LNCAP (cell line): Measurements from ENCODE around the gene CBX1.

Experiments
- TF ChIP-seq, protein P1 (sequence below): fragments of 450-650 bp; IDR thresholded peaks from 2 replicates; pipeline ENCODE4 v1.5.1; 2017; ENCODE audit warnings: mild to moderate bottlenecking

CBX1 gene

DNA sequence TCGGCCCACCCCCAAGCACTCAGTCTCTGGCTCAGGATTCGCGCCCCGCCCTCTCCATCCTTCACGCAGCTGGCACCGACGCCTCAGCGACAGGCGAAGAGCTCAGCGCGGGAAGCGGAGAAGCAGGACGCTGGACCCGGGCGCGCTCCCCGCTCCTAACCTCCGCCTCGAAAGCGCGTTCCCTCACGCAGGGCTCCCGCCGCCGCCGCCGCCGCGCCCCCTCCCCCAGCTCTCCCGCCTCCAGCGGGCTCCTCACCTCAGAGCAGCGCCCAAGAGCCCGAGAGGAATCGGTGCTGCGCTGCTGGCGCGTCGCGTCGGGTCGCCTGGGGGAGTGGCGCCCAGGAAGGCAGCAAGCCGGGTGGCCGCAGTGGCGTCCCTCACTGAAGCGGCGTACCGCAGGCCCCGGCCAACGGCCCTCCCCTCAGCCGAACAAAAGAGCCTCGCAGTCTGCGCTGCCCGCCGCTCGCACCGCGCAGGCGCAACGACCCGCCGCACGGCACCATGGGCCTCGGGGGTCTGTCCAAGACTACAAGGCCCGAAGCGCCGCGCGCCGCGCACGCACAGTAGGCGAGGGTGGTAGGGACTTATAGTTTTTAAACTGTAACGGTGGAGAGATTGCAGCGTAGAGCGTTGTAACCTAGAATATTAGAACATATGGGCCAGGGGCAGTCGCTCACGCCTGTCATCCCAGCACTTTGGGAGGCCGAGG, at the start of gene CBX1:
Gene CBX1 (minus strand): TSS at position 467 of the 709 bp plus-strand sequence. CDS start 24,474 bp downstream, outside the sequence.
- TF ChIP-seq, protein P1, sequence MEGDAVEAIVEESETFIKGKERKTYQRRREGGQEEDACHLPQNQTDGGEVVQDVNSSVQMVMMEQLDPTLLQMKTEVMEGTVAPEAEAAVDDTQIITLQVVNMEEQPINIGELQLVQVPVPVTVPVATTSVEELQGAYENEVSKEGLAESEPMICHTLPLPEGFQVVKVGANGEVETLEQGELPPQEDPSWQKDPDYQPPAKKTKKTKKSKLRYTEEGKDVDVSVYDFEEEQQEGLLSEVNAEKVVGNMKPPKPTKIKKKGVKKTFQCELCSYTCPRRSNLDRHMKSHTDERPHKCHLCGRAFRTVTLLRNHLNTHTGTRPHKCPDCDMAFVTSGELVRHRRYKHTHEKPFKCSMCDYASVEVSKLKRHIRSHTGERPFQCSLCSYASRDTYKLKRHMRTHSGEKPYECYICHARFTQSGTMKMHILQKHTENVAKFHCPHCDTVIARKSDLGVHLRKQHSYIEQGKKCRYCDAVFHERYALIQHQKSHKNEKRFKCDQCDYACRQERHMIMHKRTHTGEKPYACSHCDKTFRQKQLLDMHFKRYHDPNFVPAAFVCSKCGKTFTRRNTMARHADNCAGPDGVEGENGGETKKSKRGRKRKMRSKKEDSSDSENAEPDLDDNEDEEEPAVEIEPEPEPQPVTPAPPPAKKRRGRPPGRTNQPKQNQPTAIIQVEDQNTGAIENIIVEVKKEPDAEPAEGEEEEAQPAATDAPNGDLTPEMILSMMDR: no peak

DNA sequence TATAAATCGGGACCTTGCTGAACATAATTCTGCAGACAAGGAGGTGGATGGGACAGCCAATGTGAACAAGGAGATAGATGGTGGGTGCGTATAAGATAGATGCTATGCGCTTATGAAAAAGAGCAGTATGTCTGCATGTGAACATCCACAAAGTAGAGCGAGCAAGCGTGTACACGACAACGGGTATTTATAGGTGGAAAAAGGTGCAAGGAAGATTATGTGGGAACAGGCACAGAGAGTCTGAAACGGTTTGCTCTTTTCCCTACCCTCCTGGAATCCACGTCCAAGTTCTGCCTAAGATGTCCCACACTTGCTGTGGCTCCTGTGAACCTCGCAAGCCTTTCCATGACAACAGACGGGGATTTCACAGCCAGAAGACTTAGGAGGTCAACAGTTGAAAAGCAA, 49.3 kb upstream of the CBX1 start:
- TF ChIP-seq, protein P1: no peak

DNA sequence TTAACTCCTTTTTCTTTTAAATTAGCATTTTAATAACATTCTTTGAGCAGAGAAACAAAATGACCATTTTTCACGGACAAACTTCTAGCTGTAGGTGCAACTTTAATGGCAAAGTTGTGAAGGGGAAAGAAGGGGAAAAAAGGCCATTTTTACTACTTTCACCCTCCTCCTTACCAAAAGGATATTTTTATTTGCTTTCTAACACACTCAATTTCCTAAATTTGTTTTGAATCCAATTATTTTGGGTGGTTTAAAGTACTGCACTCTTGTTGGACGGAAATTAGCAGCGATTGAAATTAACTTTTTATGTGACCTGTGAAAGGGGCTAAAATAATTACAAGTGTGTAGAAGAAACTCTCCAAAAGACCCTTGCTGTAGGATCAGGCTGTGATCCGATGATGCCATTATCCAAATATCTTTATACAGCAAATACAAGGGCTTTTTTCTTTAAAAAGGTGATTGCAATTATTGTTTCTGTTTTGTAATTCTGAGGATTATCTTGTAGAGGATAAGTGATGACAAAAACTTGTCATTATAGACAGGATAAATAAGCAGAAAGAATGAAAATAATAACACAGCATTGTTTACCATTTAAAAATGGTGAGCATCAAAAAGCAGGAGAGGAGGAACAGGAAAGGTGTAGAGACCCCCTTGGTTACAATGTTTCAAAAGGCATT, 48.6 kb upstream of the CBX1 start:
- TF ChIP-seq, protein P1: no peak

DNA sequence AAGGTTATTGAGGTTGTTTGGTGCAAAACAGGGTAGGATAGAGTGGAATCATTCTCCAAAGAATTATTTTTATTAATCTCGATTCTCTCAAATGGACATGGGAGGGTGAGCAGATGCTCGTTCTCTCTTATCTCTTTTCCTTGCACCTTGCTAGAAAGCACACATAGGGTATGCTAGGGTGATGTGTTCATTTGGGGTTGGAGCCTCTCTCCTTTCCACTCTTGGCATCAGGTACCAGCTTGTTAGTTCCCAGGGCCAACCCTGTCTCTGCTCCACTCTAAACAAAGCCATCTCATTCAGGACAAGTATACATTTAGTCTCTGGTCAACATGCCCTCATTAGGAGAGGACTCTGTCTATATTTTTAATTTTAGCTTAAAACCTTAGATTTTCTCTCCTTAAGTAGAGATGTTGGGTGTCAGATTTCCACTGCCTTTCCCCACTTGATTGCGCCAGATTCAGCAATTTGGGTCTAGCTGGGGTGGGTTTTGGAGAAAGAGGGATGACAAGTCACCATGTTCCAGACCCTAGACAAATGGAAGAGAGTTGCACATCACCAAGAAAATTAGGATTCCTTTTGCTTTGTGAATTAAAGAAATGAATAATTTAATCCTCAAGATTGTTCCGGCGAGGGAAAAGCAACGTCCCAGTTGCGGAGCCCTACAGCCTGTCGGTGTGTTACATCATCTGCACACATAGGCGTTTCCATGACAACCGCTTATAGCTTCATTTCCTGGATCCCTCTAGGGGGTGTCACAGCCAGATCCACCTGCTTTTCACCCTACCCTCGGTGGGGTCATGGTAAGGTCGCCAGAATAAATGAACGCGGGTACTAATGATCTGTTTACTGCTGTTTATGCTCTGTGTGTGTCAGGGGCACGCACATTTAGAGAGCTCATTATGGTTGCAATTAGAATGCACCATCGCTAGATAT, 47.8 kb upstream of the CBX1 start:
- TF ChIP-seq, protein P1: no peak

DNA sequence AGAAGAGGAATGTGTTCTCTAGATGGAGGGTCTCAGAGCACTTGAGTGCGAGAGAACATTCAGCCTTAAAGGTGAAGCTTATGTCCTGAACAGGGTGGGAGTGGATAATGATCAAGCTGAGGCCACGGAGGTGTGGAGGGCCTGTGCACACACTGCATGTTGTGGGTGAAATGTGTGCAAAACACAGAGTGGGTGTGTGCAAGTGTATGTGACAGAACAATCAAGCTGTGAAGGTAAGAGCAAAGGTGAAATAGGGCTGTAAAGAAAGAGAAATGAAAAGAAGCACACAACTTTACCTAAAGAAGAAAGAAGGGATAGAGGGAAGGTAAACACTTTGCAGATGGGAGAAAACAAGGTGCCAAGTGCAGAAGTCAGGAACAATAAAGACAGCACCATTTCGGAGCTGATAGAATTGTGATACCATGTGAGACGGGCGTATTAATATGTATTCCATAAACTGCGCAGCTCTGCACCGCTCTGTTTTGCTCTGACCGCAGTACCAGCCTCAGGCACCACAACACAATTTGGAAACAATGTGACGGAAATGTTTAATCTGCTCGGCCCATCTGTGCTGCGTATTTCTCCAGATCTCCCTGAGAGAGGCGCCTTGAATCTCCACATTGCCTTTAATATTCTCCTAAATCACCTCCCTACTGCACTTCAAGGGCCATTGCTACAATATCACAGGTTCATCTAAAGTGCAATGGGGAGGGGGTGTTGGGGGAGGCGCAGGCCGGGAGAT, 46.9 kb upstream of the CBX1 start:
- TF ChIP-seq, protein P1: no peak

DNA sequence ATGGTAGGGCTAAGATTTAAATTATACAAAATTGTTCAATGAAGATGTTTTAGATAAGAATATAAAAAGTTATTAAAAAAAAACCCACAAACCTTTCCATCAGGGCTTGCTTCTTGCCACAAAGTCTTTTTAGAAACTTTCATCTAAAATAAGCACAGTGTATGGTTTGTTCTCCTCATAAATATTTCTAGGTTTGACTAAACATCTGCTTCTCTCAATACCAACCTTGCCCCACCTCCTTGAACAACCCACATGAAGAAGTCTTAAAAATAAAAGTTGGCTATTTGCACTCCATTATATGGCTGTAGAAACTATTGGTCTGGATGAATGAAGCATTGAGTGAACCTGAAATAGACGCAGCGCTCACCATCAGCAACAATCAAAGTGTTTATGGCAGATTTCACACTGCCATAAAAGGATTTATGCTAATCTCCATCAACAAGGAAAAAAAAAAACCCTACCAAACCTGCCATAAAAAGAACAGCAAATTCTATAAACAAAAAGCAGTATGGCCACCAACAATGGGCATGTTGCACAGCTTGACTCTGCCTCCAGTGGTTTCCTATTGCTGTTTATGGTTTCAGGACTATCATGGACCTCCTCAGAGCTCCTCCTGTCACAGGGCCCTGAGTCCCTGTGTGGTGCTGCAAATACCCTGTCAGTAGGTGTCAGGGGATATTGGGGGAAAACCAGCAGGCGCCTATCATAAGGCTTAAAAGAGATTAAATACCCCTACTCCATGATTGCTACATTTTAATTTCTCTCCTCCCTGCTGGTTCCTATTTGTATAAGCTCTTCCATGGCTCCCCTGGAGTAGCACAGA, 43.9 kb upstream of the CBX1 start:
- TF ChIP-seq, protein P1: no peak
